Ovary (tissue), 9 donors: Measurements from ENCODE around the gene PPP1R3F. TPM values are rescaled to one million over a fixed set of nuclear protein-coding genes. Genes with fewer than 3 reads are reported as not detected.

Source experiments
- DNase-seq, 5 donors: peaks; one replicate each; pipeline ENCODE4 v3.0.0-alpha.2; 2019 to 2020
- H3K27ac ChIP-seq, 2 donors: fragments of 200-600 bp; one replicate each; pipeline versions ENCODE4 v1.5.1 to v1.8.0; 2019 to 2022
- H3K27me3 ChIP-seq: fragments of 200-600 bp; one replicate; pipeline ENCODE4 v1.8.0; 2022
- H3K36me3 ChIP-seq: fragments of 200-600 bp; sonication (generic); one replicate; pipeline ENCODE4 v1.5.1; 2019
- H3K4me1 ChIP-seq: one replicate; pipeline ENCODE4 v1.8.1; 2013; ENCODE audit warnings: mild to moderate bottlenecking, moderate library complexity; ENCODE audit not compliant: insufficient read depth
- H3K4me3 ChIP-seq: fragments of 200-600 bp; sonication (generic); one replicate; pipeline ENCODE4 v1.5.1; 2017
- H3K9me3 ChIP-seq, 2 donors: fragments of 200-600 bp in 1 of 2; sonication (generic) in 1 of 2; one replicate each; pipeline versions ENCODE4 v1.5.1 to v1.8.1; 2013 to 2019; ENCODE audit warnings: mild to moderate bottlenecking in 1 of 2, moderate library complexity in 1 of 2
- EP300 ChIP-seq: sonication (generic); formaldehyde crosslinking; IDR thresholded peaks from one replicate; pipeline ENCODE4 v1.6.1; 2017; ENCODE audit warnings: antibody characterized with exemption
- POLR2A ChIP-seq: fragments of 450-650 bp; IDR thresholded peaks from one replicate; pipeline ENCODE4 v1.6.1; 2017; ENCODE audit warnings: antibody characterized with exemption, mild to moderate bottlenecking, moderate library complexity
- WGBS, 3 donors: extraction: QIAGEN DNeasy Blood & Tissue Kit in 1 of 3; methylation state at CpG; one replicate each; pipeline versions ENCODE4 v1.1.5 to v1.1.7; 2013 to 2017; 5-methylcytosine and 5-hydroxymethylcytosine counted together
- intact Hi-C, 4 donors: fragments of 100-400 bp; cut with DNase I; formaldehyde crosslinking; loops; one replicate each; pipeline versions ENCODE4 v1.11.0 to v1.15.1; 2022 to 2023
- polyA plus RNA-seq, 2 donors: library from polyadenylated mRNA; stranded (reverse); fragments of 200-250 nt in 1 of 2; fragments of 350-450 nt in 1 of 2; fragmentation: Illumina TruSeq in 1 of 2; extraction: RNeasy Lipid Tissue Mini Kit (QIAGEN cat#74804) in 1 of 2; gene quantifications; one replicate each; pipeline ENCODE4 v1.2.3, GENCODE V29; 2013 to 2014
- total RNA-seq, 7 donors: library from RNA; depleted of rRNA in 2 of 7; stranded (reverse); fragments of >200 nt in 2 of 7; fragmentation: NEBNext Ultra II Directional in 3 of 7; extraction: Animal tissue kit (Norgen Biotek cat#: 25700) in 3 of 7; gene quantifications; one replicate each; pipeline versions ENCODE4 v1.1.0 to v1.2.4, GENCODE V29; 2016 to 2023
- TF ChIP-seq, protein P1 (sequence below), 3 donors: fragments of 450-650 bp in 2 of 3; fragments of 200-600 bp in 1 of 3; IDR thresholded peaks; one replicate each; pipeline versions ENCODE4 v1.5.1 to v1.8.0; 2016 to 2022; ENCODE audit warnings: antibody characterized with exemption in 3 of 3, mild to moderate bottlenecking in 1 of 3
- donor health status: DM: no; HTN: no; CAD: no; lungs with moderate emphysema.
- donor health status: DM: no; HTN: no; CAD: no.
- donor health status: Bipolar disorder and iron deficiency.
- donor health status: DM: yes; HTN: yes; CAD: no.
- donor health status: DM: no; HTN: no; CAD: no.
- donor health status: DM: yes; HTN: yes; CAD: no.

The PPP1R3F gene
- total and polyA plus RNA-seq, 9 donors, result 1.7 to 16.1 (median 12.3) TPM

DNA sequence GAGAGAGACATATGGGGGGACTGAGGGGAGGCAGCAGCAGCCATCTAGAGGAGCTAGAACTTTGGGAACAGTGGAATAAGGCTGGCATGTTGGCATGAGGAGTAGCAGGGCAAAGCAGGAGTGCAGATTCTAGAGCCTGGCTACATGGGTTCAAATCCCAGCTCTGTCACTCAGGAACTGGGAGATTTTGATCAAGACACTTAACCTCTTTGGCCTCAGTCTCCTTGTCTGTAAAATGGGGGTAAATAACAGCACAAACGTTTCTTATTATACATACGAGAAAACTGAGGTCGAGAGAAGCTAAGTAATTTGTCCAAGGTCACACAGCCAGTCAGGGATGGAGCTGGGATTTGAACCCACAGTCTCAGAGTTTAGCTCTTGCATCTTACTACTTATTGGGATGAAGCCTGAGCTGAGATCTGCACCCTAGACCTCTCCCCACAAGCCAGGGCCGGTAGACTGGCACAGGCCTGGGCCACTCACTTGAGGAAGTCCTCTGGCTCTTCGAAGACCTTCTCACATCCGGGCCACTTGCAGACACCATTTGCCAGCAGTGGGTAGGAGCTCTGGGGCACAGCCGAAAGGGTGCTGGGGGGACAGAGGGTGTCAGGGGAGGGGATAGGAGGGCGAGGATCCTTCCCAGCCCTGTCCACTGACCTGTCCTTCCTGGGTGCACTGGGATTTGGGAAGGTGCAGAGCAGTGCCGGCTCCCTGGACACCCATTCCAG, 13.2 kb upstream of the PPP1R3F start:
- H3K9me3 ChIP-seq, result no peaks in the 10 kb centered on the region
- DNase-seq, result no peak
- WGBS, 3 donors, result 67 to 74% (median 71%) methylated on average over 9 of the region's 9 CpGs
- H3K27ac ChIP-seq, result no peak overlapping the region
- H3K27me3 ChIP-seq, result no peaks in the 10 kb centered on the region
- H3K4me3 ChIP-seq, result no peak overlapping the region
- no peaks in the 10 kb centered on the region for H3K36me3 ChIP-seq
- H3K4me1 ChIP-seq, result no peaks in the 10 kb centered on the region
- intact Hi-C loops, result no loop called here
- TF ChIP-seq, protein P1, sequence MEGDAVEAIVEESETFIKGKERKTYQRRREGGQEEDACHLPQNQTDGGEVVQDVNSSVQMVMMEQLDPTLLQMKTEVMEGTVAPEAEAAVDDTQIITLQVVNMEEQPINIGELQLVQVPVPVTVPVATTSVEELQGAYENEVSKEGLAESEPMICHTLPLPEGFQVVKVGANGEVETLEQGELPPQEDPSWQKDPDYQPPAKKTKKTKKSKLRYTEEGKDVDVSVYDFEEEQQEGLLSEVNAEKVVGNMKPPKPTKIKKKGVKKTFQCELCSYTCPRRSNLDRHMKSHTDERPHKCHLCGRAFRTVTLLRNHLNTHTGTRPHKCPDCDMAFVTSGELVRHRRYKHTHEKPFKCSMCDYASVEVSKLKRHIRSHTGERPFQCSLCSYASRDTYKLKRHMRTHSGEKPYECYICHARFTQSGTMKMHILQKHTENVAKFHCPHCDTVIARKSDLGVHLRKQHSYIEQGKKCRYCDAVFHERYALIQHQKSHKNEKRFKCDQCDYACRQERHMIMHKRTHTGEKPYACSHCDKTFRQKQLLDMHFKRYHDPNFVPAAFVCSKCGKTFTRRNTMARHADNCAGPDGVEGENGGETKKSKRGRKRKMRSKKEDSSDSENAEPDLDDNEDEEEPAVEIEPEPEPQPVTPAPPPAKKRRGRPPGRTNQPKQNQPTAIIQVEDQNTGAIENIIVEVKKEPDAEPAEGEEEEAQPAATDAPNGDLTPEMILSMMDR (IDR thresholded peaks at IDR 0.05), result no peak
- no peak for TF ChIP-seq POLR2A
- TF ChIP-seq EP300, result no peak

GRCh38 chrX:49257074-49257790, 12.4 kb upstream of the PPP1R3F start:
- Histone ChIP-seq H3K4me3 (no peak overlapping the region), H3K4me1 (no peaks in the 10 kb centered on the region), H3K27me3 (no peaks in the 10 kb centered on the region), H3K27ac (no peak overlapping the region), H3K36me3 (no peaks in the 10 kb centered on the region), H3K9me3 (no peaks in the 10 kb centered on the region)
- intact Hi-C loops, result no loop called here
- TF ChIP-seq EP300 (no peak), POLR2A (no peak)
- TF ChIP-seq, protein P1 (IDR thresholded peaks at IDR 0.05), result no peak
- DNase-seq, result no peak
- WGBS, 3 donors, result 73 to 81% (median 80%) methylated on average over 14 of the region's 14 CpGs

DNA sequence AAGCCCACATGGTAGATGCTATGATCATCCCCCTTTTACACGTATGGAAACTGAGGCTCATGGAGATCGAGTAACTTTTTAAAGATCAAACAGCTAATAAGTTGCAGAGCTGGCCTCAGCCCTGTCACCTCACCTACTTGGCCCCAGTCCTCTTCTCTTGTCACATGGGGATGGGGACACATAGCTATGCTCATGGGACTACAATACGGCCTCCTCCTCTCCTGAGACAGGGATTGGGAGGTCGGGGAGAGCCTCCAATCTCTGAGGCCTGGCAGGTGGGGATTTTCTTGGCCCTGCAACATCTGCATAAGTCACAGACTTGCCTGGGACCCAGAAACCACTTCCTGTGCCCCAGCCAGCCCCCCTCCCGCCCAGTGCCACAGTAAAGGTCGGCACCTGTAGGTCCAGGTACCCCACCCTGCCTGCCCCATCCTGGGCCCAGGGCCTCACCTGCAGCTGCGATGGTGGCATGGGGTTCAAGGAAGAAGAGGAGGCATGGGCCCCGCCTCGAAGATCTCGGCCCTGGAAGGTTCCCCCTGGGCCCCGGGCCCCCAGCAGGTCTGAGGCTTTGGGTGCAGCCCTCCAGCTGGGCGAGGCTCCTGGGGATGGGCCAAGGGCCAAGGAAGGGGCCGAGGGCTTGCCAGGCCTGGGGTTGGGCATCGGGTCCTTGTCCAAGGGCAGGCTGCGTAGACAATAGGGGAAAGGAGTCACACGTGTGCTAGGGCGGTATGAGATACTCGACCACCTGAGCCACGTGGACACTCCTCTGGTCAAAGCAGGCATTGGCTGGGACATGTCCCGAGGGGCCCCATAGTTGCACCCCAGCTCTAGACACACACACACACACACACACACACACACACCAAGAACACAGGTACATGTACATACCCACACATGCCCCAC, 11.5 kb upstream of the PPP1R3F start:
- TF ChIP-seq POLR2A (no peak), EP300 (no peak)
- TF ChIP-seq, protein P1 (IDR thresholded peaks at IDR 0.05), result no peak
- H3K27ac ChIP-seq, result no peak overlapping the region
- no peaks in the 10 kb centered on the region for H3K4me1 ChIP-seq
- no peak overlapping the region for H3K4me3 ChIP-seq
- DNase-seq, result no peak
- H3K27me3 ChIP-seq, result no peaks in the 10 kb centered on the region
- intact Hi-C loops, result no loop called here
- WGBS, 3 donors, result 70 to 78% (median 77%) methylated on average over 19 to 20 of the region's 20 CpGs
- no peaks in the 10 kb centered on the region for H3K36me3 ChIP-seq
- no peaks in the 10 kb centered on the region for H3K9me3 ChIP-seq

GRCh38 chrX:49258749-49259124, 10.9 kb upstream of the PPP1R3F start:
- no peaks in the 10 kb centered on the region for H3K9me3 ChIP-seq
- DNase-seq, result no peak
- TF ChIP-seq, protein P1 (IDR thresholded peaks at IDR 0.05), result no peak
- TF ChIP-seq EP300 (no peak), POLR2A (no peak)
- no peaks in the 10 kb centered on the region for H3K4me1 ChIP-seq
- H3K36me3 ChIP-seq, result no peaks in the 10 kb centered on the region
- H3K27ac ChIP-seq, result no peak overlapping the region
- H3K4me3 ChIP-seq, result no peak overlapping the region
- no peaks in the 10 kb centered on the region for H3K27me3 ChIP-seq
- intact Hi-C loops, result no loop called here
- 78 to 88% (median 83%) methylated on average over 5 of the region's 5 CpGs for WGBS, 3 donors
